GM18517 (cell line): ENCODE measurements around the gene RBL2.

Experiments
- ATAC-seq: cut with Tn5 transposase; IDR thresholded peaks from one replicate; pipeline ENCODE4 v1.9.1; 2021; ENCODE audit warnings: mild to moderate bottlenecking, moderate library complexity; ENCODE audit not compliant: unreplicated experiment

RBL2 gene

GRCh38 chr16:53449816-53450517, 15.7 kb downstream of the RBL2 start:
- ATAC-seq = no peak

- ATAC-seq = no peak
Observed at GRCh38 chr16:53453928-53454327, 19.7 kb downstream of the RBL2 start.

- ATAC-seq = no peak
Observed at GRCh38 chr16:53456625-53457024, 22.4 kb downstream of the RBL2 start.

- ATAC-seq = peak; percentile 100
Observed at GRCh38 chr16:53457670-53458069, 23.4 kb downstream of the RBL2 start.

GRCh38 chr16:53458635-53459034, 24.4 kb downstream of the RBL2 start:
- no peak for ATAC-seq

- no peak for ATAC-seq
Observed at GRCh38 chr16:53465606-53466280, 31.5 kb downstream of the RBL2 start.

- ATAC-seq = no peak
Observed at GRCh38 chr16:53476867-53477266, 42.6 kb downstream of the RBL2 start.

GRCh38 chr16:53478965-53479364, 44.7 kb downstream of the RBL2 start:
- ATAC-seq = no peak

GRCh38 chr16:53480394-53480793, 46.1 kb downstream of the RBL2 start:
- no peak for ATAC-seq

- ATAC-seq = no peak
Observed at GRCh38 chr16:53482123-53482522, 47.9 kb downstream of the RBL2 start.

GRCh38 chr16:53484542-53484941, 50.3 kb downstream of the RBL2 start:
- ATAC-seq = no peak

- no peak for ATAC-seq
Observed at GRCh38 chr16:53486230-53486629, 52.0 kb downstream of the RBL2 start.

- no peak for ATAC-seq
Observed at GRCh38 chr16:53489755-53490154, 55.5 kb downstream of the RBL2 start.

GRCh38 chr16:53492503-53492902, 58.2 kb downstream of the RBL2 start:
- ATAC-seq = no peak

- no peak for ATAC-seq
Observed at GRCh38 chr16:53494636-53495035, 60.4 kb downstream of the RBL2 start.

GRCh38 chr16:53495325-53495724, 61.1 kb downstream of the RBL2 start:
- no peak for ATAC-seq

GRCh38 chr16:53498984-53499383, 64.7 kb downstream of the RBL2 start:
- no peak for ATAC-seq

- no peak for ATAC-seq
Observed at GRCh38 chr16:53501216-53501859, 67.1 kb downstream of the RBL2 start.

- ATAC-seq = peak; percentile 22
Observed at GRCh38 chr16:53502331-53503269, 68.3 kb downstream of the RBL2 start, which contains the start of gene AKTIP. Gene AKTIP (minus strand): TSS chr16:53503209. CDS start chr16:53500259, 2,950 bp downstream.

- ATAC-seq = peak; percentile 97
Observed at GRCh38 chr16:53503270-53503923, 69.1 kb downstream of the RBL2 start.
